ENCODE data around the gene PRPF39.
"Not testable (repeated sequence)": the region's sequence is repeated elsewhere in the genome, so short reads cannot be mapped to it uniquely, and the experiment has no call there.

The PRPF39 gene

GRCh38 chr14:45140661-45141187 is 56.8 kb downstream of the PRPF39 start:
- DNase-seq, result no peak

GRCh38 chr14:45142083-45142482 is 58.2 kb downstream of the PRPF39 start:
- not testable (repeated sequence) for DNase-seq

GRCh38 chr14:45144658-45145057 is 60.7 kb downstream of the PRPF39 start:
- DNase-seq, result no peak

GRCh38 chr14:45145214-45145613 is 61.3 kb downstream of the PRPF39 start:
- DNase-seq, result no peak

GRCh38 chr14:45149602-45150001 is 65.7 kb downstream of the PRPF39 start:
- no peak for DNase-seq

GRCh38 chr14:45150386-45150890 is 66.5 kb downstream of the PRPF39 start:
- DNase-seq, result no peak

GRCh38 chr14:45156067-45156466 is 72.2 kb downstream of the PRPF39 start:
- peak; percentile 57 for DNase-seq

Measured in activated CD4-positive, alpha-beta T cell treated with anti-CD3 and anti-CD28 coated beads, Interleukin-2, amount 50 U/mL, for 16 hours (primary cell).